HG02610 (cell line): Measurements from ENCODE around the gene LSM14B.

Experiments used
- ATAC-seq: cut with Tn5 transposase; IDR thresholded peaks from one replicate; pipeline ENCODE4 v1.9.1; 2021; ENCODE audit warnings: mild to moderate bottlenecking, moderate library complexity; ENCODE audit not compliant: unreplicated experiment

The LSM14B gene

DNA sequence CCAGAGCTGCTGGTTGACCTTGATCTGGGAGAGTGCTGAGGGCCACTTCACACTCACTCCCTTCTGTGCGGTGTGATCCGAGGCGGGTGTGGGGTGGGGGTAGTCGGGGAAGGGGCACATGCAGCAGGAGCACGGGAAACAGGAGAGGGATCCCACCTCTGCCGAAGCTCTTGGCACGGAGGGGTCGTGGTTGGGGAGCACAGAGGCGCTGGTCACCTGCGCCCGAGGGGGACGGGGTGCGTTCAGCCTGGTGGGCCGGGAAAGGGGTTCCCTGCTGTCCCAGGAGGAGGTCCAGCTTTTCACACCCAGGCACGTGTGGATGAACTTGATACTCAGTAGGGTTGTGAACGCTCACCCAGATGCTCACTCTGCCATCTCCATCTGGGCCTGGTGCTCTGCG is 38.6 kb downstream of the LSM14B start:
- ATAC-seq: no peak

- ATAC-seq: no peak
Measured at GRCh38 chr20:62161347-62161746, 39.1 kb downstream of the LSM14B start.

GRCh38 chr20:62162765-62163484 is 40.6 kb downstream of the LSM14B start:
- ATAC-seq: no peak

GRCh38 chr20:62163485-62163865 is 41.2 kb downstream of the LSM14B start:
- no peak for ATAC-seq

DNA sequence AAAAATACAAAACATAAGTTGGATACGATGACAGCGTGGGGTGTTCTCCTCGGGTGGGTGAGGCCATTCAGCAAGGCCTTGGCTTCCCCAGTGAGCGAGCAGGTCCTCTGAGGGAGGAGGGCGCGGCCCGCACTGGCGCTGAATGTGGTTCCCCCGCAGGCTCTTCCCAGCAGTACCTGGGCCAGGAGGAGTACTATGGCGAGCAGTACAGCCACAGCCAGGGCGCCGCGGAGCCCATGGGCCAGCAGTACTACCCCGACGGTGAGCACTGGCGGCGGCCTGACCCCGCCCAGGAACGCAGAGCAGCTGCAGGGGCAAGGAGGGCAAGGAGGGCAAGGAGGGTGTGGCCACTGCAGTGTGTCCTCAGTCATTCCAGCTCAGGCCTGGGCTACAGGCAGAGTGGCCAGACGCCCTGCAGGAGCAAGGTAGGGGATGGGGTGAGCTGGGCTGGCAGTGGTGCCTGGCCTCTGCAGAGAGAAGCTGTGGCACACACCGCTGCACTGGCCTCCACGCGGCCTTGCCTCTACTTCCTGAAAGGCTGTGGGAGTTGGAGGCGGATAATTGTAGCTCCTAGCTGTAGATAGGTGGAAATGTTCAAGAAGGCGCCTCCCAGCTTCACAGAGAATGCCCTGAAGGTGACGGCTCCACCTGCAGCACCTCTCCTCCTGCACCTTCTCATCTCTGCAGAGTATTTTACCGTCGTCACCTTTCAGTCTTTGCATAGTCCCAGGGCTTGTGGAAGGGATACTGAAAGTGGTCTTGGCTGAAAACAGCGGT is 41.9 kb downstream of the LSM14B start:
- ATAC-seq: no peak

DNA sequence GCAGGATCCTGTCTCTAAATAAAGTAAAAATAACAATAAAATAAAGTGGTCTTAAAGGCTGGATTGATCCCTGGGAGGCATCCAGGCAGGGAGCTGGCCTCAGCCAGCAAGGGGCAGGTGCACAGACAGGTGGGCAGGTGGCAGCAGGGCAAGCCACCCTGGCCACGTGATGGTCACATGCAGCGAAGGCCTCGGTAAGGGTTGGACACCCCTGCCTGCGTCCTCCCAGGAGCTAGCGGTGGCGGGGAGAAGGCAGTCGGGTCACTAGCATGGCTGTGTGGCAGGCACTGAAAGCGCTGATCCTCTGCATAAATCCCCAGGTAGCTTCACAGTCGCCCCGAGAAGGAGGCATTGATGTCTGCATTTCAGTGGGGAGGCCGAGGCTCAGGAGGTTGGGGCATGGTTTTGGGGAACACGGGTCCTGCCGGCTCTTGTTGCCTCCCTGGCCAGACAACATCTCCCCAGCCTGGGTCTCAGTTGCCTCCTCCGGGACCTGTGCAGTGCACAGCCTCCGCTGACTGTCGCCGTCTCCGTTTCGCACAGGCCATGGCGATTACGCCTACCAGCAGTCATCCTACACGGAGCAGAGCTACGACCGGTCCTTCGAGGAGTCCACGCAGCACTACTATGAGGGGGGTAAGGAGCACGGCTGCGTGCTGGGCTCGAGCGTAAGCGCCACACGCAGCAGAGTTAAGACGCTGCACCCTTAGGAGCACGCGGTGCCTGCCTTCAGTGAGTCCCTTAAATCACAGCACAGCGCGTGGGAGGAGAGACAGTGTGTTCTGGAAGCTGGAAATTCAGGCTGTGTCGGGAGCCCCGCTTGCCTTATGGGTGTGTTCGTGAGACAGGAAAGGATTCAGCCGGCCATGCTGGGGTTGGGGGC is 42.8 kb downstream of the LSM14B start:
- ATAC-seq: no peak

GRCh38 chr20:62165762-62166399 is 43.6 kb downstream of the LSM14B start:
- ATAC-seq: no peak

DNA sequence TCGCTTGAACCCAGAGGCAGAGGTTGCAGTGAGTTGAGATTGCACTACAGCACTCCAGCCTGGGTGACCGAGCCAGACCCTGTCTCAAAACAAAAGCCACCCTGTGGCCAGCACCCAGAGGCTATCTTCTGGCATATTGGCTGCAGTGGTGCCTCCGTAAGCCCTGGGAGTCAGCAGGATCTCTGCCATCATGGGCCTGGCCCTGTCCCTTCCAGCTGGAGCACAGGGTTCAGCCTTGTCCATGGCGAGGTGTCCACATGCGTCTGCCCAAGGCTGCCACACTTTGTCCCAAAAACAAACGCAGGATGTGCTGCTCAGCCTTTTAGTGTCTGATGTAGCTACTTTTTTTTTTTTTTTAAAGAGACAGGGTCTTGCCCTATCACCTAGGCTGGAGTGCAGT is 45.2 kb downstream of the LSM14B start:
- no peak for ATAC-seq

DNA sequence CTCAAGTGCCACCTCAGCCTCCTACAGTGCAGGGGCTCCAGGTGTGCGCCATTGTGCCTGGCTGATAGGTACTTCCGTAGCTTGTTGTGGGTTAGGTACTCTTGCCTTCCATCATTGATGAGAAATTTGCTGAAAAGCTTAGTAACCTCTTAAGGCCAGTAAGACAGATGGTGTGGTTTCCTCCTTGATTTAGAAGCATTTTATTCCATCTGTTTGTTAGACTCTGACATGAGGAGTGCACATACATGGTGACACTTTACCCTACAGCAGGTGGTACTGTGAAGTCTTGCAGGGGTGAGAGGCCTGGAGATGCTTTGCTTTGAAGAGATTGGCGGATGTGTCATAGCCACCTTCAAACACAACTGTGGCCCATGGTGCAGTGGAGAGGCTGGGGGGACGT is 45.8 kb downstream of the LSM14B start:
- no peak for ATAC-seq

DNA sequence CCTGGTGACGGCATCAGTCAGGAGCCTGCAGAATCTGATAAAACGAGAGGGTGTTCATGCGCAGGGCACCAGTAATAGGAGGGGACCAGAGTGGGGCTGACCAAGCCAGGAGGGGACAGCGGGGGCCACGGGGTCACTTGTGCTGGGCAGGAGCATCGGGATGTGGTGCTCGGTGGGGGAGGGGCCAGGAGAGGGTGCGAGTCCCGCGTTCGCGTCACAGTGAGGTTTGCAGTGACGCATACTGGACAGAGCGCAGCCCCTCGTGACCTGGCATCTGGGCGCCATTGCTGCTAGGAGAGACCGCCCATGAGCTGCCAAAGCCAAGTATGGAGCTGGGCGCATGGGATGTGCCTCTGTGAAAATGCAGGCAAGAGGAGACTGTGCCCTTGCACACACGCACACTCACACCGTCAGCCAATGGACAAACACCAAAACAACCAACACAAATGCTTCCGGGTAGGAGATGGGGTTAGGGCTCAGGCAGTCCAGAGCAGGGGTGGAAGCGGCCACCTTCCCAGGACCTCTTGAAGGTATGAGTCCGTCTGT is 46.7 kb downstream of the LSM14B start:
- no peak for ATAC-seq

DNA sequence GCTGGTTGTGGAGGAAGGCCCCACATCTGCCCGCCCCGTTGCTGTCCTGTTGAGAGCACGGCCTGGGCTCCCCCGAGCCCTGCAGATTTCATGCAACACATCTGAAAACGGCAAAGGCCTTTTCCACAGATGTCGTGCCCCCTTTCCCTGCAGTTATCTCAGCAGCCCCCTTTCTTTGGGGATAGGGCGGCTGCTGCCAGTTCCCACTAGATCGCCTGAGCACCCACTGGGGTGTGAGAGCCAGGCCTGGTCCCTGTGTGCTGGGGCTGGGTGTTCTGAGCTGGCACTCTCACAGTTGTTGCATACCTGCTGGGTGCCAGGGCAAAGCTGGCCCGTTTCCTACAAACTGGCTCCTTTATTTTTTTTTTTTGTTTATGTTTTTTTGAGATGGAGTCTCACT is 48.3 kb downstream of the LSM14B start:
- no peak for ATAC-seq

GRCh38 chr20:62171245-62171644 is 49.0 kb downstream of the LSM14B start:
- ATAC-seq: no peak

DNA sequence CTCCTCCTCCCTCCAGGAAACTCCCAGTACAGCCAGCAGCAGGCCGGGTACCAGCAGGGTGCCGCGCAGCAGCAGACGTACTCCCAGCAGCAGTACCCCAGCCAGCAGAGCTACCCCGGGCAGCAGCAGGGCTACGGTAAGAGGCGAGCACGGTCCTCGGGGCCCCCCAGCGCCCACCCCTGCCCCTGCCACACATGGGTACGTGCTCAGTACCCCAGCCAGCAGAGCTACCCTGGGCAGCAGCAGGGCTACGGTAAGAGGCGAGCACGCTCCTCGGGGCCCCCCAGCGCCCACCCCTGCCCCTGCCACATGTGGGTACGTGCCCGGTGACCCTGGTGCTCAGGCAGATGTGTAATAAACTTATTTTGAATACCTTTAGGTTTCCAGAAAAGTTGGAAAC is 50.4 kb downstream of the LSM14B start:
- no peak for ATAC-seq

DNA sequence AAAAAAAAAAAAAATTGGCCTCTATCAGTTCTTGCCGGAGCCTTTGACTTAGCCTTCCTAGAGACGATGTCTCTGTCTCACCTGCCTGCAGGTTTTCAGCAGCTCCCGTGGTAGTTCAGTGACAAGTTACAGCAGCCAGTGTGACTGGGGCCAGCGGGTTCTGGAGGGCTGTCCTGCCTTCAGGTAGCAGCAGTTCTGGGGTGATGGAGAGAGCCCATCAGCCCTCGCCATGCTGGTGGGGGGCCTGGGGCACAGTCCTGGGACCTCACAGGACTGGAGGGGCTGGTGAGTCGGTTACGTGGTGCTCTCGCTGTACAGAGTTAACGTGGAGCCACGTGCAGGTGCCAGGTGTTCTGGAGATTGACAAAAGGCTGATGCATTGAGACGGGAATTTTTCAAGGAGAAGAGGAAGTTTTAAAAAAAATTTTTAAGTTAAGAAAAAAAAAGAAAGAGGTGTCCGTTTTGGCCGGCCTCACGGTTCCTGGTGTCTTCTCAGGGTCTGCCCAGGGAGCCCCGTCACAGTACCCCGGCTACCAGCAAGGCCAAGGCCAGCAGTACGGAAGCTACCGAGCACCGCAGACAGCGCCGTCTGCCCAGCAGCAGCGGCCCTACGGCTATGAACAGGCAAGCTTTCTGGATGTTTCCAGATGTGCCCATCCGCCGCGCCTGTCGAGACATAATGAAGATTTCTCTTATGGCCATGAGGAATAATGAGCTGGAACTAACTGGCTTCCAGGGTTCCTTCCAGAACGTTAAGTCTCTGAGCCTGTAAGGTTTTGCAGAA is 51.9 kb downstream of the LSM14B start:
- no peak for ATAC-seq

GRCh38 chr20:62174870-62175624 is 52.8 kb downstream of the LSM14B start:
- no peak for ATAC-seq

- ATAC-seq: no peak
Measured at GRCh38 chr20:62175711-62176110, 53.4 kb downstream of the LSM14B start.

DNA sequence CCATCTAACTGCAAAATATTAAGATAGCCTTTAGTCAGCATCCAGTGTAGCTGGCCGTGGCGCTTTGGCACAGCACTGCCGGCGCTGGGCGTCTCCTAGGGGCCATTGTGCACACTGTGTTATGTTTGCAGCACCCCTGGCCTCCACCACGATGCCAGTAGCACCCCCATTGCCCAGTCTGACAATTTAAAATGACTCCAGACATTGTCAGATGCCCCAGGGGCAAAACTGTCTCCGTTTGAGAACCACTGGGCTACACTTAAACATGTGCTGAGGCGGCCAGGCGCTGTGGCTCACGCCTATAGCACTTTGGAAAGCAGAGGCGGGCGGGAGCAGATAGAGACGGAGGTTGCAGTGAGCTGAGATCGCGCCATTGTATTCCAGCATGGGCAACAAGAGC is 54.6 kb downstream of the LSM14B start:
- ATAC-seq: no peak

GRCh38 chr20:62177307-62177706 is 55.0 kb downstream of the LSM14B start:
- ATAC-seq: no peak
